Epithelial cell of alveolus of lung (primary cell): ENCODE measurements around the gene PSME3. TPM values are rescaled to one million over a fixed set of nuclear protein-coding genes. Genes with fewer than 3 reads are reported as not detected.

Experiments used
- total RNA-seq: library from RNA; depleted of rRNA; stranded (reverse); fragments of >200 nt; gene quantifications from 2 replicates; pipeline ENCODE4 v1.2.1, GENCODE V29; 2015

Gene PSME3
- total RNA-seq, result 57.6 and 88.3 TPM in 2 replicates

GRCh38 chr17:42832934-42833766 lies at the start of gene PSME3:
TSS of gene PSME3 (plus strand) at chr17:42833397. CDS start at chr17:42833632, 235 bp downstream.

GRCh38 chr17:42798383-42799380 lies 34.5 kb upstream of the PSME3 start, which contains the start of the genes CNTD1 and COA3:
TSS of gene CNTD1 (plus strand) at chr17:42798861. CDS start at chr17:42799068, 207 bp downstream.
TSS of gene COA3 (minus strand) at chr17:42798704. CDS start at chr17:42798681, 23 bp downstream.

GRCh38 chr17:42844271-42844670 lies 11.1 kb downstream of the PSME3 start, which contains the start of gene AOC2:
TSS of gene AOC2 (plus strand) at chr17:42844580. CDS start at chr17:42844627, 47 bp downstream.

GRCh38 chr17:42850954-42851353 lies 17.8 kb downstream of the PSME3 start, which contains the start of gene AOC3:
TSS of gene AOC3 (plus strand) at chr17:42851199. CDS start at chr17:42851344, 145 bp downstream.

Other genes with a start within 250 kb of the PSME3 start
- gene RETREG3, start 224.0 kb upstream of the PSME3 start, total RNA-seq, result 46.6 and 52.0 TPM in 2 replicates
- 35.1 and 68.0 TPM in 2 replicates for gene TUBG1, start 223.7 kb upstream of the PSME3 start, total RNA-seq
- gene TUBG2, start 174.1 kb upstream of the PSME3 start, total RNA-seq, result 5.0 and 24.8 TPM in 2 replicates
- 10.2 and 30.8 TPM in 2 replicates for gene PLEKHH3, start 156.4 kb upstream of the PSME3 start, total RNA-seq
- gene CCR10, start 151.6 kb upstream of the PSME3 start, total RNA-seq, result 2.0 and 3.0 TPM in 2 replicates
- 18.4 and 37.0 TPM in 2 replicates for gene CNTNAP1, start 150.9 kb upstream of the PSME3 start, total RNA-seq
- 5.3 and 8.7 TPM in 2 replicates for gene EZH1, start 88.4 kb upstream of the PSME3 start, total RNA-seq
- 0.78 TPM in 1 of 2 replicates, not detected in the other for gene RAMP2, start 72.2 kb upstream of the PSME3 start, total RNA-seq
- gene VPS25, start 59.9 kb upstream of the PSME3 start, total RNA-seq, result 89.2 and 114 TPM in 2 replicates
- 0.32 and 0.39 TPM in 2 replicates for gene WNK4, start 52.8 kb upstream of the PSME3 start, total RNA-seq
- 66.1 and 67.1 TPM in 2 replicates for gene COA3, start 34.7 kb upstream of the PSME3 start, total RNA-seq
- not detected in 2 replicates for gene CNTD1, start 34.5 kb upstream of the PSME3 start, total RNA-seq
- 69.4 and 110 TPM in 2 replicates for gene BECN1, start 9.1 kb upstream of the PSME3 start, total RNA-seq
- gene AOC2, start 11.2 kb downstream of the PSME3 start, total RNA-seq, result 0.26 and 0.72 TPM in 2 replicates
- gene AOC3, start 17.8 kb downstream of the PSME3 start, total RNA-seq, result 0.13 and 1.5 TPM in 2 replicates
- gene G6PC1, start 67.4 kb downstream of the PSME3 start, total RNA-seq, result not detected in 2 replicates
- gene AARSD1, start 131.1 kb downstream of the PSME3 start, total RNA-seq, result 22.0 and 28.8 TPM in 2 replicates
- 0.52 TPM in 1 of 2 replicates, not detected in the other for gene PTGES3L, start 146.7 kb downstream of the PSME3 start, total RNA-seq
- gene RUNDC1, start 147.2 kb downstream of the PSME3 start, total RNA-seq, result 7.9 and 9.5 TPM in 2 replicates
- gene RPL27, start 165.0 kb downstream of the PSME3 start, total RNA-seq, result 1,977 and 2,082 TPM in 2 replicates
- gene IFI35, start 173.4 kb downstream of the PSME3 start, total RNA-seq, result 15.1 and 42.8 TPM in 2 replicates
- 87.4 and 267 TPM in 2 replicates for gene VAT1, start 189.0 kb downstream of the PSME3 start, total RNA-seq
- gene RND2, start 191.8 kb downstream of the PSME3 start, total RNA-seq, result 0.65 and 0.80 TPM in 2 replicates